Hepatic stellate cell (primary cell): ENCODE results near the gene WBP2.
A peak's percentile ranks its signal among the peaks of the same experiment; 100 is the strongest.

Source experiments
- DNase-seq: peaks from one replicate; pipeline ENCODE4 v3.0.0; 2011; ENCODE audit warnings: low spot score

The WBP2 gene

GRCh38 chr17:75855310-75856061 lies at the start of gene WBP2:
Gene WBP2 (minus strand): TSS chr17:75855335. CDS start chr17:75855297, 38 bp downstream.
- peak; percentile 99 for DNase-seq

GRCh38 chr17:75902406-75902805 lies 47.3 kb upstream of the WBP2 start:
- no peak for DNase-seq

- DNase-seq: no peak
Observed at GRCh38 chr17:75901727-75902126, 46.6 kb upstream of the WBP2 start.

GRCh38 chr17:75900691-75901533 lies 45.8 kb upstream of the WBP2 start:
- DNase-seq: no peak

GRCh38 chr17:75899767-75900468 lies 44.8 kb upstream of the WBP2 start:
- no peak for DNase-seq

GRCh38 chr17:75899353-75899752 lies 44.2 kb upstream of the WBP2 start:
- DNase-seq: no peak

GRCh38 chr17:75898791-75899190 lies 43.7 kb upstream of the WBP2 start:
- no peak for DNase-seq

- no peak for DNase-seq
Observed at GRCh38 chr17:75898065-75898464, 42.9 kb upstream of the WBP2 start.

- DNase-seq: no peak
Observed at GRCh38 chr17:75897160-75898019, 42.3 kb upstream of the WBP2 start.

- DNase-seq: peak; percentile 92
Observed at GRCh38 chr17:75896415-75897159, 41.5 kb upstream of the WBP2 start, which contains the start of gene TRIM65. Gene TRIM65 (minus strand): TSS chr17:75896951. CDS start chr17:75896937, 14 bp downstream.

- DNase-seq: no peak
Observed at GRCh38 chr17:75895370-75896155, 40.4 kb upstream of the WBP2 start.

- DNase-seq: no peak
Observed at GRCh38 chr17:75894049-75894733, 39.1 kb upstream of the WBP2 start.

GRCh38 chr17:75893305-75894048 lies 38.3 kb upstream of the WBP2 start:
- no peak for DNase-seq

- DNase-seq: no peak
Observed at GRCh38 chr17:75892556-75893224, 37.6 kb upstream of the WBP2 start.

GRCh38 chr17:75891605-75892555 lies 36.7 kb upstream of the WBP2 start:
- no peak for DNase-seq

GRCh38 chr17:75891022-75891604 lies 36.0 kb upstream of the WBP2 start:
- no peak for DNase-seq

- DNase-seq: no peak
Observed at GRCh38 chr17:75889454-75889853, 34.3 kb upstream of the WBP2 start.
